HCT116 (cell line): ENCODE measurements around the gene TES. TPM values are rescaled to one million over a fixed set of nuclear protein-coding genes. Genes with fewer than 3 reads are reported as not detected.

Experiments used
- ATAC-seq: fragments of 200-7000 bp; cut with Tn5 transposase; 2 replicates; pipeline ENCODE4 v1.9.1; 2020; ENCODE audit warnings: mild to moderate bottlenecking, moderate library complexity
- BruUV-seq: library from RNA; stranded (reverse); fragments of 400-500 nt; replicated peaks from 2 replicates; lab custom pipeline; 2021; lab: Mats Ljungman, UMichigan
- CTCF ChIA-PET: fragments of 300-600 bp; sonication (Branson Sonifier 250); formaldehyde crosslinking; loops from one replicate; lab custom pipeline; 2021; ENCODE audit warnings: antibody characterized with exemption; lab: Charles Lee
- POLR2A ChIA-PET: fragments of 300-600, 350-600 bp; sonication (Branson Sonifier 250); formaldehyde crosslinking; loops from one replicate; lab custom pipeline; 2021; ENCODE audit warnings: antibody characterized with exemption; lab: Charles Lee
- RAD21 ChIA-PET, 2 experiments: fragments of 300-600 bp; sonication (Branson Sonifier 250); formaldehyde crosslinking; loops; one replicate each; lab custom pipeline; 2023; ENCODE audit warnings: low total read pairs in 2 of 2; ENCODE audit not compliant: uncharacterized antibody in 2 of 2, unreplicated experiment in 2 of 2, low non-redundant PET in 1 of 2; lab: Charles Lee
- DNase-seq: peaks from one replicate; pipeline ENCODE4 v3.0.0-alpha.2; 2010; ENCODE audit warnings: low read depth, low spot score
- H2AFZ ChIP-seq: fragments of 200-600 bp; shearing (Covaris generic), sonication (generic); 2 replicates; pipeline ENCODE4 v1.6.1; 2017; ENCODE audit warnings: low read depth, mixed run types, mixed read lengths, antibody characterized with exemption, low read length; ENCODE audit not compliant: poor library complexity, severe bottlenecking
- H3K27ac ChIP-seq: 2 replicates; pipeline ENCODE4 v1.5.1; 2012; ENCODE audit warnings: low read depth, low read length
- H3K27me3 ChIP-seq: fragments of 200-600 bp; sonication (generic); 2 replicates; pipeline ENCODE4 v1.6.1; 2016; ENCODE audit warnings: mixed run types, low read length, mixed read lengths; ENCODE audit not compliant: insufficient read depth
- H3K36me3 ChIP-seq, 2 experiments: fragments of 200-500 bp in 1 of 2; fragments of 200-600 bp in 1 of 2; sonication (Bioruptor generic) in 1 of 2; sonication (generic) in 1 of 2; 2 replicates each; pipeline versions ENCODE4 v1.5.1 to v1.6.1; 2014 to 2016; ENCODE audit warnings: low read length in 2 of 2, inconsistent platforms in 1 of 2, mixed read lengths in 1 of 2, mixed run types in 1 of 2; ENCODE audit not compliant: insufficient read depth in 2 of 2, control insufficient read depth in 1 of 2
- H3K4me1 ChIP-seq, 2 experiments: fragments of 200-600 bp in 1 of 2; sonication (generic) in 1 of 2; 2 replicates each; pipeline versions ENCODE4 v1.5.1 to v1.6.1; 2012 to 2017; ENCODE audit warnings: low read length in 2 of 2, inconsistent platforms in 1 of 2, mild to moderate bottlenecking in 1 of 2, mixed read lengths in 1 of 2, mixed run types in 1 of 2, moderate library complexity in 1 of 2; ENCODE audit not compliant: insufficient read depth in 2 of 2, control insufficient read depth in 1 of 2
- H3K4me2 ChIP-seq: fragments of 200-600 bp; sonication (generic); 2 replicates; pipeline ENCODE4 v1.6.1; 2017; ENCODE audit warnings: mixed run types, low read length, mixed read lengths
- H3K4me3 ChIP-seq, 2 experiments: fragments of 200-600 bp in 1 of 2; sonication (generic) in 1 of 2; replicated peaks in 1 of 2; 2 replicates each; pipeline ENCODE4 v1.5.1; 2011 to 2016; ENCODE audit warnings: low read length in 2 of 2, control low read depth in 1 of 2, low read depth in 1 of 2, mild to moderate bottlenecking in 1 of 2, mixed read lengths in 1 of 2, mixed run types in 1 of 2
- H3K79me2 ChIP-seq: fragments of 200-600 bp; sonication (generic); 2 replicates; pipeline ENCODE4 v1.6.1; 2017; ENCODE audit warnings: mild to moderate bottlenecking, mixed run types, low read length, moderate library complexity, mixed read lengths; ENCODE audit not compliant: insufficient read depth
- H3K9ac ChIP-seq: fragments of 200-600 bp; sonication (generic); 2 replicates; pipeline ENCODE4 v1.6.1; 2016; ENCODE audit warnings: low read length, mixed read lengths
- H3K9me2 ChIP-seq: fragments of 200-600 bp; sonication (generic), shearing (Covaris generic); 2 replicates; pipeline ENCODE4 v1.6.1; 2017; ENCODE audit warnings: mixed run types, mild to moderate bottlenecking, moderate library complexity; ENCODE audit not compliant: insufficient read depth
- H3K9me3 ChIP-seq, 2 experiments: fragments of 200-500 bp in 1 of 2; fragments of 200-600 bp in 1 of 2; sonication (Bioruptor generic) in 1 of 2; sonication (generic) in 1 of 2; 2 replicates each; pipeline ENCODE4 v1.6.1; 2014 to 2017; ENCODE audit warnings: low read length in 2 of 2, mixed read lengths in 2 of 2, inconsistent platforms in 1 of 2, low read depth in 1 of 2, mild to moderate bottlenecking in 1 of 2, mixed run types in 1 of 2, moderate library complexity in 1 of 2; ENCODE audit not compliant: control insufficient read depth in 1 of 2, insufficient read depth in 1 of 2
- H4K20me1 ChIP-seq: fragments of 200-600 bp; sonication (generic), shearing (Covaris generic); 2 replicates; pipeline ENCODE4 v1.6.1; 2017; ENCODE audit warnings: mixed run types, mild to moderate bottlenecking, moderate library complexity; ENCODE audit not compliant: insufficient read depth
- EGR1 ChIP-seq: IDR thresholded peaks from 2 replicates; pipeline ENCODE4 v1.6.1; 2012; ENCODE audit warnings: low read depth
- EZH2phosphoT487 ChIP-seq: fragments of 200-600 bp; IDR thresholded peaks from 2 replicates; pipeline ENCODE4 v1.6.1; 2018; ENCODE audit warnings: antibody characterized with exemption, borderline replicate concordance
- FOSL1 ChIP-seq: IDR thresholded peaks from 2 replicates; pipeline ENCODE4 v1.6.1; 2012; ENCODE audit warnings: low read depth
- JUND ChIP-seq: IDR thresholded peaks from 2 replicates; pipeline ENCODE4 v1.6.1; 2012
- POLR2AphosphoS5 ChIP-seq: IDR thresholded peaks from 2 replicates; pipeline ENCODE4 v1.6.1; 2011; ENCODE audit warnings: mild to moderate bottlenecking, low read depth, low read length, moderate library complexity
- RAD21 ChIP-seq: IDR thresholded peaks from 2 replicates; pipeline ENCODE4 v1.6.1; 2012; ENCODE audit warnings: low read depth, mild to moderate bottlenecking
- ZNF274 ChIP-seq: fragments of 200-500 bp; sonication (Bioruptor generic); IDR thresholded peaks from 2 replicates; pipeline ENCODE4 v1.6.1; 2014; ENCODE audit warnings: mild to moderate bottlenecking, low read depth, low read length, inconsistent platforms
- intact Hi-C: fragments of 100-400 bp; cut with micrococcal nuclease; formaldehyde crosslinking; loops from 2 replicates; pipeline ENCODE4 v1.10.0; 2022
- total RNA-seq: library from RNA; stranded (reverse); gene quantifications from one replicate; pipeline ENCODE4 v1.2.1, GENCODE V29; 2021; ENCODE audit not compliant: unreplicated experiment
- TF ChIP-seq, protein P1 (sequence below): IDR thresholded peaks from 2 replicates; pipeline ENCODE4 v1.6.1; 2012; ENCODE audit warnings: low read depth
- TF ChIP-seq, protein P2 (sequence below): IDR thresholded peaks from 2 replicates; pipeline ENCODE4 v1.6.1; 2012

Gene TES
- total RNA-seq, 1 experiment from 2014 or later = 129 TPM

DNA sequence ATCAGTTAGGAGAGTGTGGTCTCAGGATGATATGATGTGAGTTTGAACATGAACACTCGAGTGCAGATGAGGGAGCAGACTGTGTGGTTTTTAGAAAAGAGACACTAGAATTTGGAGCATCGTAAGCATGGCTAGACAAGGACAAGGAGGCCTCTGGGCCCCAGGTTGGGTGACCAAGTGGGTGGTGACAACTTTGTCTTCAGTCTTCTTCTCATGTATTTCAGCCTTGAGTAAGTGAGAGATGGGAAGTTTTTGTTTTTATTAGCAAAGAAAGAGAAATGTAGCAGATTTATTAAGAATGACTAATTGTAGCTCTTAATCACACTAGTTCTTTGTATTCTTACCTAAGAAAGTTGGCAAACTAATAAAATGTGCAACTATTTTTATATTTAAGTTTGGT is 16.3 kb downstream of the TES start:
- H3K4me1 ChIP-seq = peaks cover 44 to 71% of the 10 kb centered on the region in 2 experiments
- H4K20me1 ChIP-seq = peaks cover 15% of the 10 kb centered on the region; the same call in 1 of the 2 replicates
- no peak for ATAC-seq
- H3K27ac ChIP-seq = no peak overlapping the region
- H3K4me2 ChIP-seq = no peak overlapping the region
- H3K27me3 ChIP-seq = no peaks in the 10 kb centered on the region
- DNase-seq = no peak
- POLR2A ChIA-PET = interaction anchor here (2.8 kb wide), 1 partner anchor 15 kb away, joined by 15 read pairs; the partner anchor contains the start of gene TES
- H3K9me3 ChIP-seq = no peaks in the 10 kb centered on the region
- intact Hi-C loops = no loop called here
- no peak overlapping the region for H3K9ac ChIP-seq
- CTCF ChIA-PET = interaction anchor here (1.5 kb wide), 1 partner anchor 47 kb away, joined by 5 read pairs; no protein-coding TSS in a partner anchor
- H3K9me2 ChIP-seq = no peaks in the 10 kb centered on the region
- no TSS peak for BruUV-seq
- TF ChIP-seq, protein P1, sequence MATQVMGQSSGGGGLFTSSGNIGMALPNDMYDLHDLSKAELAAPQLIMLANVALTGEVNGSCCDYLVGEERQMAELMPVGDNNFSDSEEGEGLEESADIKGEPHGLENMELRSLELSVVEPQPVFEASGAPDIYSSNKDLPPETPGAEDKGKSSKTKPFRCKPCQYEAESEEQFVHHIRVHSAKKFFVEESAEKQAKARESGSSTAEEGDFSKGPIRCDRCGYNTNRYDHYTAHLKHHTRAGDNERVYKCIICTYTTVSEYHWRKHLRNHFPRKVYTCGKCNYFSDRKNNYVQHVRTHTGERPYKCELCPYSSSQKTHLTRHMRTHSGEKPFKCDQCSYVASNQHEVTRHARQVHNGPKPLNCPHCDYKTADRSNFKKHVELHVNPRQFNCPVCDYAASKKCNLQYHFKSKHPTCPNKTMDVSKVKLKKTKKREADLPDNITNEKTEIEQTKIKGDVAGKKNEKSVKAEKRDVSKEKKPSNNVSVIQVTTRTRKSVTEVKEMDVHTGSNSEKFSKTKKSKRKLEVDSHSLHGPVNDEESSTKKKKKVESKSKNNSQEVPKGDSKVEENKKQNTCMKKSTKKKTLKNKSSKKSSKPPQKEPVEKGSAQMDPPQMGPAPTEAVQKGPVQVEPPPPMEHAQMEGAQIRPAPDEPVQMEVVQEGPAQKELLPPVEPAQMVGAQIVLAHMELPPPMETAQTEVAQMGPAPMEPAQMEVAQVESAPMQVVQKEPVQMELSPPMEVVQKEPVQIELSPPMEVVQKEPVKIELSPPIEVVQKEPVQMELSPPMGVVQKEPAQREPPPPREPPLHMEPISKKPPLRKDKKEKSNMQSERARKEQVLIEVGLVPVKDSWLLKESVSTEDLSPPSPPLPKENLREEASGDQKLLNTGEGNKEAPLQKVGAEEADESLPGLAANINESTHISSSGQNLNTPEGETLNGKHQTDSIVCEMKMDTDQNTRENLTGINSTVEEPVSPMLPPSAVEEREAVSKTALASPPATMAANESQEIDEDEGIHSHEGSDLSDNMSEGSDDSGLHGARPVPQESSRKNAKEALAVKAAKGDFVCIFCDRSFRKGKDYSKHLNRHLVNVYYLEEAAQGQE = no peak
- TF ChIP-seq, protein P2, sequence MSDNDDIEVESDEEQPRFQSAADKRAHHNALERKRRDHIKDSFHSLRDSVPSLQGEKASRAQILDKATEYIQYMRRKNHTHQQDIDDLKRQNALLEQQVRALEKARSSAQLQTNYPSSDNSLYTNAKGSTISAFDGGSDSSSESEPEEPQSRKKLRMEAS = no peak
- TF ChIP-seq RAD21 (no peak), FOSL1 (no peak), EGR1 (no peak), ZNF274 (no peak), POLR2AphosphoS5 (no peak), EZH2phosphoT487 (no peak), JUND (no peak)
- RAD21 ChIA-PET = no interaction called here
- H3K36me3 ChIP-seq = no peaks in the 10 kb centered on the region
- no peak overlapping the region for H3K4me3 ChIP-seq
- no peak overlapping the region for H2AFZ ChIP-seq
- H3K79me2 ChIP-seq = peaks cover 99% of the 10 kb centered on the region
